GM18858 (cell line): Measurements from ENCODE around the gene PRKCB.

Experiments used
- ATAC-seq: cut with Tn5 transposase; IDR thresholded peaks from one replicate; pipeline ENCODE4 v1.9.1; 2021; ENCODE audit not compliant: unreplicated experiment

Gene PRKCB

DNA sequence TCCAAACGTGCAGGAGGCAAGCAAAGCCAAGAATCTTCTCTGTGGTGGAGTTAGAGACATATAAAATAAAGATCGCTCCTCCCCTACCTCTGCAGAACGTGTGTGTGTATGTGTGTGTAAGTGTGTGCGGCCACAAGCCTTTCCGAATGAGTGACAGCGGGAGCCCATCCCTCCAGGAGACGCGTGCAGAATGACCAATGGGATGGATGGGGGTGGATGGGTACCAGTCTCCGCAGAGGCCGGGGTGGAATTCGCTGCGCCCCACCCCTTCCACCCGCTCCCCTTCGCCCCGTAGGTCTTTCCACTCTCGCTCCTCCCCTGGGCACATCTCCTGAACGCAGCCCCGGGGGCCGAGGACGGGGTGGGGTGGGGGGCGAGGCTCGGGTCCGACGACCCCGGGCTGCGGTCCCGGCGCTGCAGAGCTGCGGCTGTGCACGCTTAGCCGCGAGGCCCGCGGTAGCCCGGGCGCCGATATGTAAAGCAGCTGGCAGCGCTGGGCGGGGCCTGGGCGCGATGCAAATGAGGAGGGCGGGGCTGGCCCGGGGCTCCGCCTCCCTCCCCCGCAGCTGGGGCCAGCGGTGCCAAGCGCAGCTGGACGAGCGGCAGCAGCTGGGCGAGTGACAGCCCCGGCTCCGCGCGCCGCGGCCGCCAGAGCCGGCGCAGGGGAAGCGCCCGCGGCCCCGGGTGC is at the start of gene PRKCB:
TSS of gene PRKCB (plus strand) at position 594 of the 688 bp plus-strand sequence.
- ATAC-seq = peak; percentile 58

DNA sequence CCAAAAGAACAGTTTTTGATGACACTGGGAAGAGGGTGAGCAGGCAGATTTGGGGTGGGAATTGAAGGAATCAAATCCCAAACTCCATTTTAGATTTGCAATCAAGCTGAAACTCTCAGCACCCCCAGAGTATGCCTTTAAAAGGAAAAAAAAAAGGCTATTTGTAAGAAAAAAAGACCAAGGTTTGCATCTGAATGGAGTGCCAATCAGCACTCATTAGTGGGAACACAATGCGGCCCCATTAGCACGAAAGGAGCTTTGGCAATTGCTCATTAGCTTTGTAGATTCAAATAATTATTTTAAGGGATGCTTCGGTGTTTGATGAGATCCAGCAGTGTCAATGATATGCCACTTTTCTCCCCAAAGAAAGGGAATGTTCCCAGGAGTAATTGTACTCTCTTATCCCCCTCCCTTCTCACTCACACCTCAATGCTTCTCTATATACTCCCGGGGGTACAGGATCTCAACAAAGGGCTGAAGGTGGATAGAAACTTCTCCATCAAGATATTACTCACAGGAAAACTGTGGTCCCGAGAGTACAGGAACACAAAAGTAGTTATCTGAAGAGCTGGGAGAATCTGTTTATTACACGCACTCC is 48.7 kb upstream of the PRKCB start:
- ATAC-seq = no peak

DNA sequence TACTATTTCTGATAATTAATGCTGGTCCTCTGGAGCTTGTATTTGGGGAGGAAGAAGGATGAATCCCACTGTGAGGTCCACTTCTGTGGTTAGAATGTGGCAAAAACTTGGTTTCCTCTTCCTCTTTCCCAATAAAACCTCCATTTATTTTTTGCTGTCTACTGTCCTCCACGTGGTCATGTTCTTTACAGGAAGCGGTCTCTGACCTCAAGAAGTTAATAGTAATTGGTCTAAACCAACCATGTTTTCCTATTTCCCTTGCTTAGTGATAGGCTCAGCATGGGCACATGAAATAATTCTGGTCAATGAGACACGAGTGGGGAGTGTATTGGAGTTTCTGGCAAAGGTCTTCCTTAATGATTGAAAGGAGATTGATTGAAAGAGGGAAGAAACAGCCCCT is 47.1 kb upstream of the PRKCB start:
- ATAC-seq = no peak

DNA sequence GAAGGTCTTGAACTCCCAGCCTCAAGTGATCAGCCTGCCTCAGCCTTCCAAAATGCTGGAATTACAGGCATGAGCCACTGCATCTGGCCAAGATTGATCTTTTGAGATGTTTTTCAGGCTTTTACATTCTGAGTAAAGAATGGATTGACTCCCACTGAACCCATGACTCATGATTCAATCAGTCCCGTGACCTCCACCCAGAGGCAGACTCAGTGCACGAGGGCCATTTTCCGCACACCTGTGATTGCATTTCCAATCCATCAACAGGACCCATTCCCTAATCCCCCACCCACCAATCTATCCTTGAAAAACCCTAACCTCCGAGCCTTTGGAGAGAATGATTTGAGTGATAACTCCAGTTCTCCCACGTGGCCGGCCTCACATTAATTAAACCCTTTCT is 40.4 kb upstream of the PRKCB start:
- ATAC-seq = no peak

DNA sequence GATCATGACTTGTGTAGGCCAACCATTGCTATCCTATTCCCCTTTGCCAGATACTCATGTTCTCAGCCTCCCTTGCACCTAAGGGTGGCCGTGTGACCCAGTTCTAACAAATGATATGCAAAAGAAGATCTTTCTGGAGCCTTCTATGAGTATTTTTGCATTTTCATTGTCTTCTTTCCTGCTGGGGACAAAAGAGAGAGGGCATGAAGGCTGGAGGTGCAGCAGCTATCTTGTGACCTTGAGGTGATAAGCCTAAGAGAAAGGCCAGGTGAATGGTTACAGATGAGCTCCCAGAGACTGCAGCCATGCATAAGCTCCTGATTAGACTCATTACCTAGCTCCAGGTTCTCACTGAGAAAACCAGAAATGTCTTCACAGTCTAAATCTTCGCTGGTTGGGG is 38.8 kb upstream of the PRKCB start:
- no peak for ATAC-seq

DNA sequence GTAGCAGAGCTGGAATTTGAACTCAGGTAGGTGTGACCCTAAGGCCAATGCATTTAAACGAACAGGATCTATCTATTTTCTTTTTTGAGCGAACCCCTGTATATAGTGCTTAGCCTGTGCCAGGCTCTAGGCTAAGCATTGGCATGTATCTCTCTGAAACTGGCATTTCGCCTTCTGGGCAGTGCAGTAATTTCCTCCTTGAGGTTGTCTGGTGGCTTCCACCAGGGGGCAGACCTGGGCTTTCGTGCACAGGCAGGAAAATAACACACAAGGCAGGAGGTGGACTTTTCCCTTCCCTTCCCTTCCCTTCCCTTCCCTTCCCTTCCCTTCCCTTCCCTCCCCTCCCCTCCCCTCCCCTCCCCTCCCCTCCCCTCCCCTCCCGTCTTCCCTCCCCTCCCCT is 34.4 kb upstream of the PRKCB start:
- no peak for ATAC-seq

DNA sequence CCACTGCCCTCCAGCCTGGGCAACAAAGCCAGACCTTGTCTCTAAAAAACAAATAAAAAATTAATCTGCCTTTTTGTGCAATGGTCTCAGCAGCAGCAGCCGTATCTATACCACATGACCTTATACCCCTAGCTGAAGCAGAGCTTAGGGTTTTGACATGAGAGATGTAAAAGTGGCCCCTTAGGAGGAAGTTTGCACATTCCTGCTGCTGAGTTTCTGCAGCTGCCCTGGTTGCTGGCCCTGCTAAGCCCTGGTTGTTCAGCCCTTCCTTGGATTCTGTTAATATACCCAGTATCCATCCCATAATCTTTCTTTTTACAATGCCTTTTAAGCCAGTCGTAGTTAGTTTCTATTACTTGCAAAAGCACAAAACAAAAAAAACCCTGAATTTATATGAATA is 33.0 kb upstream of the PRKCB start:
- ATAC-seq = no peak

DNA sequence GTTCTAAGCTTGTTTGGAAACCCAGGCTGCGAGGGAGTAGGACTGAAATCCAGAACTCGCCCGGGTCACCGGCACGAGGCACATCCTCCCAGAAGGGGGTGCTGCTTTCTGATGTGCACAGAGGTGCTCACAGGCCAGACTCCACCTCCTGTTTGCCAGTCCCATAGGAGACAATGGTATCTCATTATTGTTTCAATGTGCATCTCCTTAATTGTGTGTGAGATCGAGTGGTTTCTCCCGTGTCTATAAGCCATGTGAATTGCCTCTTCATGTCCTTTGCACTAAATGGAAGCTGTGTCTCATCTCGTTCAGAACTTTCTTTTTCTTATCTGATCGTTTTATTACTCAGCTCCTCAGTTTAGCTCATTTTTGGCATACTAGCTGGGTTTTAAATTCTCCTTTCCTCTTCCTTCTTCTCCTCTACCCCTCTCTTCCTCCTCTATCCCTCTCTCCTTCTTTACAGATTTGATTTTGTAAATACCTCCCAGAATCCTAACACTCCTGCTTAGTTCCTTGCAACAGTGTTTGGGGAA is 32.1 kb upstream of the PRKCB start:
- no peak for ATAC-seq

DNA sequence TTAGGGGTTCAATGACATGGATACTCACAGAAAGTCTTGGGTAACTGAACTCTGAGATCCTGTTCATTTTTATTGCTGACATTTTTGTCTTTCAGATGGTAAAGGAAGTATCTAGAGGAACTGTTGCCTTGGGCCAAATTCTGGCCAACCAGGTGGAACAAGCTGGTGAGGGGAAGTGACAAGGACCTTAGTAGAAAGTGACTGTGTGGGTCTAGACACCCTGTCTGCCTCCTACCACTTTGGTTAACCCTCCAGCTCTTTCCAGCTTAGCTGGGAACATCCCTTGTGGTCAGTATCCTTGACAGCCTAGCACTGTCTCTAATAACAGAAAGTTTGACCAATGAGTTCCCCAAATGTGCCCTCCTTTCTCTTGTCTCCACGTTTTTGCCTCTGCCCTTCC is 28.8 kb upstream of the PRKCB start:
- ATAC-seq = no peak

DNA sequence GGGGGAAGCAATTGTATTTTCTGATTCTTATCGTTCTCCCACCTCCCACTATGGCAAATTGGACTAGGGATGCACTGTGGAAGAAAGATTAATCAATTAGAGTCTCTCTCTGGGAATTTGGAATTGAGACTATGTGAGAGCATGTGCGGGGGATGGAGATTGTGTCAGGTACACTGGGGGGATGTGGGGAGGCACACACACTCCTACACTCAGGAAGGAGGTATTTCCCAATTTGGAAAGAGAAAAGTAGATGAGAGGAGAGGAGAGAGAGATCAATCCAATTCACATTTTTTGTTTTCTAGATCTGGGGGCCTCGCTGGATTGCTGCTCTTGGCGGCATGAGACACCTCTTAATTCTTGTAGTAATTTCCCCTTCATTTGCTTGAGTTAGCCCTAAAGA is 14.3 kb upstream of the PRKCB start:
- no peak for ATAC-seq

DNA sequence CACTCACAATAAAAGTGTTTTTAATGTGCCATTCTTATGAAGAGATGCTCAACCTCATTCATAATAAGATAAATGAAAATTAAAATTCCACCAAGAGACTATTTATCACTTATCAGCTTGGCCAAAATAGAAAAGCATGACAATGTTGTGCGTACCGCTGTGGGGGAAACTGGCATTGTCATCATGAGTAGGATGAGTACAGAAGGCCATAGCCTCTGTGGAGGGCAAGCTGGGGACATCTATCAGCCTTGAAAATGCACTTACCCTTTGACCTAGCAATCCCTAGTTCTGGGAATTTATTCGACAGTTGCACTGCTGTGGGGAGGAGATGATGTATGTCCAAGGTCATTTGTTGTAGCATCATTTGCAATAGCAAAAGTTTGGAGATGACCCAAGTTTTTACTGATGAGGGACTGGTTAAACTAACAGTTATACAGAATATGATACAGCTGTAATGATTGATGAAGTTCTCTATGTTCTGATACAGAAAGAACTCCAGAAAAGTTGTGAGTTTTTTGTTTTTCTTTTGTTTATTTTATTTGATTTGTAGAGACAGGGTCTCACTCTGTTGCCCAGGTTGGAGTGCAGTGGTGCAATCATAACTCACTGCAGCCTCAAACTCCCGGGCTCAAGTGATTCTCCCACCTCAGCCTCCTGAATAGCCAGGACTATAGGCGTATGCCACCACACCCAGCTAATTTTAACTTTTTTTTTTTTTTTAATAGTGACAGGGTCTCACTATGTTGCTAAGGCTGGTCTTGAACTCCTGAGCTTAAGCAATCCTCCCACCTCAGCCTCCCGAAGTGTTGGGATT is 13.7 kb upstream of the PRKCB start:
- ATAC-seq = no peak

DNA sequence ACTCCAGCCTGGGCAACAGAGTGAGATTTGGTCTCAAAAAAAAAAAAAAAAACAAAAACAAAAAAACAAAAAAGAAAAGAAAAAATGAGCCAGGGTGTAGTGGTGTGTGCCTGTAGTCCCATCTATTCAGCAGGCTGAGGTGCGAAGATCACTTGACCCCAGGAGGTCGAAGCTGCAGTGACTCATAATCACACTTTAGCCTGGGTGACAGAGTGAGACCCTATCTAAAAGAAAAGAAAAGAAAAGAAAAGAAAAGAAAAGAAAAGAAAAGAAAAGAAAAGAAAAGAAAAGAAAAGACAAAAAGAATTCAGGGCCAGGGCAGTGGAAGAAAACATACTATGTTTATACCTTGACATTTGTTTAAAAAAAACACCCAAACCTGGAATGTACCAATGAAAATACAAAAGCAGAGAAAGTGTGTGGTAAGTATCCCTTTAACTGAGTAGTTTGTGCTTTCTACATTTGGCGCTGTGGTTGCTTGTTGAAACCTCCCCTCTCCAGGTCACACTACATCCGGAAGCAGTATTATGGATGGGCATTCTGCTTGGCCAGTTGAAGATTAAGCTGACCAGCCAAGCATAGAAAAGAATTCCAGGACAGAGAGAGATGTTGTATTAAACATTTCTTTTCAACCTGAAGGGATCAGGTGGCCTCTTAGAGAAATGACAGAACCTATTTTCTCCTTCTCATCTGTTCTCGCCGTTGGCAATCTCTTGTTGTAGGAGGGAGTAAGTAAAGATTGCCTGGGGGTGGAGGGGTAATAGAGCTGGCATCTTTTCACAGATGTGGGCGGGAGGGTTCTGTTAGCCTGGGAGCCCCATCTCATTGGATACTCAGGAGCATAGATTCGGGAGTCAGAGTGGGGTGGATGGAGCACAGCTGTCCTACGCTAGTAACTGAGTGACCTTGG is 12.1 kb upstream of the PRKCB start:
- ATAC-seq = no peak

DNA sequence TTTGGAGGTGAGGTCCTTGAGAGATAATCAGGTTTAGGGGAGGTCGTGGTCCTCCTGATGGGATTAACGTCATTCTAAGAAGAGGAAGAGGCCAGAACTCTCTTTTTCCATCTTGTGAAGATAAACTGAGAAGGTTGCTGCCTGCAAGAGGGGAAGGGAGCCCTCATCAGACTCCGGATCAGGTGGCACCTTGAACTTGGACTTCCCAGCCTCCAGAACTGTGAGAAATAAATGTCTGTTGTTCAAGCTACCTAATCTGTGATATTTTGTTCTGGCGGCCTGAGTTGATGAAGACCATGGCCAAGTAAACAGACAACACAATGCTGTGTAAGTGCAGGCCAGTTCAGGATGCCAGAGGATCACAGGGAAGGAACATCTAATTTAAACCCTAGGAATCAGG is 10.9 kb upstream of the PRKCB start:
- no peak for ATAC-seq

DNA sequence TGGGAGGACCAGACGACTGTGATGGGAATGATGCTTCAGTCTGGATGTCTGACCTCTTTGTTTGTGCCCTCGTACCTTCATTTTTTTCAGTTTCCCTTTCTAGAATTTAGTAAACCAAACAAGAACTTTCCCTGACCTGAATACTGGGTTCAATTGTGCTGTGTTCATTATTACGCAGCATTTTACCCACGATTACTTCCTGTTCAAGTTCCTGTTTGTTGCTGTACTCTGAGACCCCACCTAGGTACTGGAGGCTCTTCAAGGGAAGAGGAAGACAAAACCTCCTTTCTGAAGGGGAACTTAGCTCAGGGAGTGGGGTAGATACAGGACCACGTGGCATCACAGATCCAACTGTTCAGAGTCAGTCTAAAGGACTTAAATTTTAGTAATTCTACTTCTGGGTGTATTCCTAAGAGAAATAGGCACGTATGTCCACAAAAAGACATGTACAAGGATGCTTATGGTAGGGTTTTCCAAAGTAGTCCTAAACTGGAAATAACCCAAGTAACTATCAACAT is 9.2 kb upstream of the PRKCB start:
- ATAC-seq = peak; percentile 66

DNA sequence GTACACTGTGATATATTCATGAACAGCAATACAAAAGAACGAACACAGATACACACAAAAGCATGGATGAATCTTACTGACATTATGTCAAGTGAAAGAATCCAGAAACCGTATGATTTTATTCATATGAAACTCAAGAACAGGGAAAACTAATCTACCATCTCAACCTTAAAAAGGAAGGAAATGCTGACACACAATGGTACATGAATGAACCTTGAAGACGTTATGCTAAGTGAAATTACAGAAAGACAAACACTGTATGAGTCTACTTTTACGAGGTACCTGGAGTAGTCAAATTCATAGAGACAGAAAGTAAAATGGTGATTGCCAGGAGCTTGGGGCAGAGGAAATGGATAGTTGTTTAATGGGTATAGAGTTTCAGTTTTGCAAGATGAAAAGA is 8.7 kb upstream of the PRKCB start:
- no peak for ATAC-seq

DNA sequence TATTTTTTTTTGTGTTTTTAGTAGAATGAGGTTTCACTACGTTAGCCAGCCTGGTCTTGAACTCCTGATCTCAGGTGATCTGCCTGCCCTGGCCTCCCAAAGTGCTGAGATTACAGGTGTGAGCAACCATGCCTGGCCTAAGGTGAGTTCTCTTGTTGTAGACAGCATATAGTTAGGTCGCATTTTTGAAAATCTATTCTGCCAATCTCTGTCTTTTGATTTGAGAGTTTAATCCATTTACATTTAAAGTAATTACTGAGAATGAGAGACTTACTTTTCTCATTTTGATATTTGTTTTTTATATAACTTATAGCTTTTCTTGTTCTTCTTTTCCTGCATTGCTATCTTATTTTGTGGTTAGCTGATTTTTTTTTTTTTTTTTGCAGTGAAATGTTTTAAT is 6.3 kb upstream of the PRKCB start:
- ATAC-seq = no peak

DNA sequence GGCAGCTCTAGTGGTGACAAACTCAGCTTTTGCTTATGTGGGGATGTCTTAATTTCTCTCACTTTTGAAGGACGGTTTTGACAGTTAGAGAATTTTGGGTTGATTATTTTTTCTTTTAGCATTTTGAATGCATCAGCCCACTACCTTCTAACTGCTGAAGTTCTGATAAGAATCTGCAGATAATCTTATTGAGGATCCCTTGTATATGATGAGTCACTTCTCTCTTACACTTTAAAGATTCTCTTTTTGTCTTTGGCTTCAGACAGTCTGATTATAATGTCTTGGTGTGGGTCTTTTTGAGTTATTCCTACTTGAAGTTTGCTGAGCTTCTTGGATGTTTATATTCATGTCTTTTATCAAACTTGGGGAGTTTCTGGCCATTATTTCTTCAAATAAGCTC is 5.5 kb upstream of the PRKCB start:
- no peak for ATAC-seq

DNA sequence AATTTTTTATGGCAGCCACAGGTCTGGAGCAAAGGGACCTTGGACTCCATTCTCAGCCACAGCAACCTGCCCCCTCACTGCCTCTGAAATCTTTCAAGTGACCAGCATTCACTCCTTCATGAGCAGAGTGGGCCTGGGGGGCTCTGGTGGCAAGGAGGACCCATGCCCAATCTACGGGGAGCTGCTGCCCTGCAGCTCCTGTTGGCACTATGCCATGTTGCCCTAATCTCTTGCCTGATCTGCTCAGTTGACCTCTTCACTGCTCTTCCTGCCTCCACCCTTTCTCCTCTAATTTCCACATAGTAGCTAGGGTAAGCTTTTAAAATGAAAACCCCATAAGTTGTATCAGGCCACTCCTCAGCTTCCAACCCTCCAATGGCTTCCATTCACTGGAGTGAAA is 2.9 kb upstream of the PRKCB start:
- no peak for ATAC-seq

DNA sequence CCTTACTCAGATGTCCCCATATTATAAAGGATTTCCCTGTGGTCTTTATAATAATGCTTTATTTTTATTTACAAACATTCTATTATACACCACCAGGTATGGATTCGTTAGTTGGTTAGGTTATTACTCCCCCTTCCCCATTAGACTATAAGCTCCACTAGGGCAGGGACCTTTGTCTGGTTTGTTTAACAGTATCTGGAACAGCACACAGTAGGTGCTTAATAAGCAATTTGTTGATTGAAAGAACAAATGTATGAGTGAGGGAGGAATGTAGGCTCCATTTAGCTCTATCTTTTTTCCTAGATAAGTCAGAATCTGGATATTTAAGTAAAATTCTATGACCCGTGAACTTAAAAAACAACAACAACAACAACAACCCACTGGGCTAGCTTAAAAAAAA is 2.3 kb upstream of the PRKCB start:
- no peak for ATAC-seq

DNA sequence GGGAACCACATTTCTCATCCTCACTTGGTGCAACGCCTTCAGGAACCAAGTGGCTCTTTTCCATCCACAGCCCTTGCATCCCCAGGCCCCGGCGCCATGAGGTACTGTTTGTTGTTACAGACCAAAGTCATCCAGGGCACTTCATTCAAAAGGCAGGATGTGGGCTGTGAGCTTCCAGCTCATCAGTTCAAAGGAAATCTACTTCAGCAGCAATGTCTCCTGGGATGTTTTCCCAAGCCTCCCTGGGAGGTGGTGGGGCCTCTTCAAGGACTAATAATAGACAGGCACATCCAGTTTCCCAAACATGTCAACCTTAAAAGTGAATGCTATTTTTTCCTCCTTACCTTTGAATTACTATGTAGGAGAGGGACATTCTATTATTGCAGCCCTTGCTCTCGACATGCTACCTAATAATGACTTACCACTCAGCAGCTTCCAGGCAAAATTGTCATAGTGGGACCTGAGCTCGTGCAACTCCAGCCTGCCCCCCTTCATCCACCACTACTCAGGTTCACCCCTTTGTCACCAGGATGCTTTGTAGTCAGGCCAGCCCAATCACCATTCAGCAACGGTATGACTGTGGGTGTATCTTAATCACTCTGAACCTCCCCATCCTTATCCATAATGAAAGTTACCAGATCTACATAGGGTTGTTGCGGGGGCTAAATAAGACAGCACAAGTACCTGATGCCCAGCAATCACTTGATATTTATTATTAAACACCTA is 1.7 kb upstream of the PRKCB start:
- ATAC-seq = no peak
